Measurements from ENCODE around the gene ARHGAP6.

Gene ARHGAP6

GRCh38 chrX:11367609-11368430 is 297.9 kb downstream of the ARHGAP6 start:
- TF ChIP-seq SNAI2 (CRISPR knock-in tag; IDR thresholded peaks at IDR 0.05): no peak
- no peak for TF ChIP-seq BACH2 (CRISPR knock-in tag; IDR thresholded peaks at IDR 0.05; ENCODE audit: borderline replicate concordance)
- TF ChIP-seq OSR1 (CRISPR knock-in tag; IDR thresholded peaks at IDR 0.05): no peak
- no peak for TF ChIP-seq CSDC2 (CRISPR knock-in tag; IDR thresholded peaks at IDR 0.05)
- TF ChIP-seq ZNF8 (CRISPR knock-in tag; IDR thresholded peaks at IDR 0.05): no peak
- TF ChIP-seq RARB (CRISPR knock-in tag; IDR thresholded peaks at IDR 0.05): no peak
- no peak for TF ChIP-seq ARNTL (CRISPR knock-in tag; IDR thresholded peaks at IDR 0.05; ENCODE audit: borderline replicate concordance, low read depth)
- no peak for TF ChIP-seq POU6F1 (CRISPR knock-in tag; IDR thresholded peaks at IDR 0.05; ENCODE audit: borderline replicate concordance, low read depth)
- no peak for TF ChIP-seq ZNF70 (CRISPR knock-in tag; IDR thresholded peaks at IDR 0.05)
- no peak for TF ChIP-seq PPARA (CRISPR knock-in tag; IDR thresholded peaks at IDR 0.05; ENCODE audit: borderline replicate concordance)
- no peak for TF ChIP-seq ISL1 (CRISPR knock-in tag; IDR thresholded peaks at IDR 0.05)
- TF ChIP-seq TCF4 (CRISPR knock-in tag; IDR thresholded peaks at IDR 0.05; ENCODE audit: borderline replicate concordance): no peak
- ATAC-seq: no peak

- TF ChIP-seq, protein P1, sequence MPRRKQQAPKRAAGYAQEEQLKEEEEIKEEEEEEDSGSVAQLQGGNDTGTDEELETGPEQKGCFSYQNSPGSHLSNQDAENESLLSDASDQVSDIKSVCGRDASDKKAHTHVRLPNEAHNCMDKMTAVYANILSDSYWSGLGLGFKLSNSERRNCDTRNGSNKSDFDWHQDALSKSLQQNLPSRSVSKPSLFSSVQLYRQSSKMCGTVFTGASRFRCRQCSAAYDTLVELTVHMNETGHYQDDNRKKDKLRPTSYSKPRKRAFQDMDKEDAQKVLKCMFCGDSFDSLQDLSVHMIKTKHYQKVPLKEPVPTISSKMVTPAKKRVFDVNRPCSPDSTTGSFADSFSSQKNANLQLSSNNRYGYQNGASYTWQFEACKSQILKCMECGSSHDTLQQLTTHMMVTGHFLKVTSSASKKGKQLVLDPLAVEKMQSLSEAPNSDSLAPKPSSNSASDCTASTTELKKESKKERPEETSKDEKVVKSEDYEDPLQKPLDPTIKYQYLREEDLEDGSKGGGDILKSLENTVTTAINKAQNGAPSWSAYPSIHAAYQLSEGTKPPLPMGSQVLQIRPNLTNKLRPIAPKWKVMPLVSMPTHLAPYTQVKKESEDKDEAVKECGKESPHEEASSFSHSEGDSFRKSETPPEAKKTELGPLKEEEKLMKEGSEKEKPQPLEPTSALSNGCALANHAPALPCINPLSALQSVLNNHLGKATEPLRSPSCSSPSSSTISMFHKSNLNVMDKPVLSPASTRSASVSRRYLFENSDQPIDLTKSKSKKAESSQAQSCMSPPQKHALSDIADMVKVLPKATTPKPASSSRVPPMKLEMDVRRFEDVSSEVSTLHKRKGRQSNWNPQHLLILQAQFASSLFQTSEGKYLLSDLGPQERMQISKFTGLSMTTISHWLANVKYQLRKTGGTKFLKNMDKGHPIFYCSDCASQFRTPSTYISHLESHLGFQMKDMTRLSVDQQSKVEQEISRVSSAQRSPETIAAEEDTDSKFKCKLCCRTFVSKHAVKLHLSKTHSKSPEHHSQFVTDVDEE (CRISPR knock-in tag; IDR thresholded peaks at IDR 0.05): no peak
- TF ChIP-seq BACH2 (CRISPR knock-in tag; IDR thresholded peaks at IDR 0.05; ENCODE audit: borderline replicate concordance): no peak
- no peak for TF ChIP-seq ZNF565 (CRISPR knock-in tag; conservative IDR thresholded peaks at IDR 0.05; ENCODE audit: low read depth)
- TF ChIP-seq CSDC2 (CRISPR knock-in tag; IDR thresholded peaks at IDR 0.05): no peak
- ATAC-seq: no peak
Measured at GRCh38 chrX:11366998-11367595, 298.6 kb downstream of the ARHGAP6 start.

GRCh38 chrX:11365426-11365825 is 300.3 kb downstream of the ARHGAP6 start:
- TF ChIP-seq CSRNP3 (CRISPR knock-in tag; IDR thresholded peaks at IDR 0.05) (no peak), ESRRG (CRISPR knock-in tag; IDR thresholded peaks at IDR 0.05) (no peak), PATZ1 (CRISPR knock-in tag; IDR thresholded peaks at IDR 0.05; ENCODE audit: borderline replicate concordance) (no peak), RARB (CRISPR knock-in tag; IDR thresholded peaks at IDR 0.05) (no peak), PPARA (CRISPR knock-in tag; IDR thresholded peaks at IDR 0.05; ENCODE audit: borderline replicate concordance) (no peak), ZC3H10 (CRISPR knock-in tag; IDR thresholded peaks at IDR 0.05) (no peak), OSR1 (CRISPR knock-in tag; IDR thresholded peaks at IDR 0.05) (no peak), ZNF70 (CRISPR knock-in tag; IDR thresholded peaks at IDR 0.05) (no peak)
- TF ChIP-seq, protein P1 (CRISPR knock-in tag; IDR thresholded peaks at IDR 0.05): no peak
- ATAC-seq: no peak
